IMR-90 (cell line): ENCODE results near the gene BCL2L15. TPM values are rescaled to one million over a fixed set of nuclear protein-coding genes. Genes with fewer than 3 reads are reported as not detected.

ENCODE experiments used
- ATAC-seq: fragments of 200-7000 bp; cut with Tn5 transposase; 2 replicates; pipeline ENCODE4 v1.9.1; 2020; ENCODE audit warnings: low read depth, mild to moderate bottlenecking, moderate library complexity
- BruUV-seq: library from RNA; stranded (reverse); fragments of 400-500 nt; replicated peaks from 2 replicates; lab custom pipeline; 2021; lab: Mats Ljungman, UMichigan
- CTCF ChIA-PET: fragments of 300-600 bp; formaldehyde crosslinking; extraction: SDS; loops from one replicate; lab custom pipeline; 2021; ENCODE audit warnings: antibody characterized with exemption; lab: Yijun Ruan, JAX
- POLR2A ChIA-PET: fragments of 300-600 bp; sonication (Branson Sonifier 250); formaldehyde crosslinking; loops from one replicate; lab custom pipeline; 2022; ENCODE audit warnings: antibody characterized with exemption; ENCODE audit not compliant: unreplicated experiment; lab: Charles Lee
- DNase-seq: peaks from one replicate; pipeline ENCODE4 v3.0.0; 2013
- H2AFZ ChIP-seq: replicated peaks from 2 replicates; pipeline ENCODE3; 2013; ENCODE audit warnings: low read length, mild to moderate bottlenecking; ENCODE audit not compliant: poor library complexity
- H2AK5ac ChIP-seq: 2 replicates; pipeline ENCODE4 v1.6.1; 2013; ENCODE audit warnings: low read depth, low read length, inconsistent platforms
- H2AK9ac ChIP-seq: replicated peaks from 2 replicates; pipeline ENCODE3; 2013; ENCODE audit warnings: mild to moderate bottlenecking, low read depth, low read length, moderate library complexity; ENCODE audit not compliant: poor library complexity
- H2BK120ac ChIP-seq: 2 replicates; pipeline ENCODE4 v1.6.1; 2013; ENCODE audit warnings: low read depth, low read length, inconsistent platforms
- H2BK15ac ChIP-seq: 3 replicates; pipeline ENCODE4 v1.6.1; 2013; ENCODE audit warnings: low read depth, low read length, inconsistent platforms
- H2BK20ac ChIP-seq: 2 replicates; pipeline ENCODE4 v1.6.1; 2013; ENCODE audit warnings: low read depth, mild to moderate bottlenecking, inconsistent platforms, low read length, moderate library complexity
- H2BK5ac ChIP-seq: 2 replicates; pipeline ENCODE4 v1.6.1; 2013; ENCODE audit warnings: mild to moderate bottlenecking, low read depth, low read length, inconsistent platforms; ENCODE audit not compliant: poor library complexity, severe bottlenecking
- H3K14ac ChIP-seq: replicated peaks from 2 replicates; pipeline ENCODE4 v1.6.1; 2013; ENCODE audit warnings: low read depth, low read length, inconsistent platforms
- H3K18ac ChIP-seq: 2 replicates; pipeline ENCODE4 v1.6.1; 2013; ENCODE audit warnings: low read depth, low read length, control low read depth
- H3K23ac ChIP-seq: 2 replicates; pipeline ENCODE4 v1.6.1; 2013; ENCODE audit warnings: low read depth, low read length, inconsistent platforms
- H3K27ac ChIP-seq: 2 replicates; pipeline ENCODE4 v1.5.1; 2013; ENCODE audit warnings: mild to moderate bottlenecking, control low read depth, low read length; ENCODE audit not compliant: insufficient read depth
- H3K27me3 ChIP-seq: 2 replicates; pipeline ENCODE4 v1.6.1; 2013; ENCODE audit warnings: low read length; ENCODE audit not compliant: control insufficient read depth, insufficient read depth
- H3K36me3 ChIP-seq: 2 replicates; pipeline ENCODE4 v1.6.1; 2013; ENCODE audit warnings: low read length, mixed read lengths; ENCODE audit not compliant: control insufficient read depth, insufficient read depth
- H3K4ac ChIP-seq: 2 replicates; pipeline ENCODE4 v1.6.1; 2013; ENCODE audit warnings: low read depth, low read length, inconsistent platforms
- H3K4me1 ChIP-seq: 2 replicates; pipeline ENCODE4 v1.6.1; 2013; ENCODE audit warnings: low read length, mixed read lengths; ENCODE audit not compliant: control insufficient read depth, insufficient read depth
- H3K4me2 ChIP-seq: 2 replicates; pipeline ENCODE4 v1.6.1; 2013; ENCODE audit warnings: low read depth, mild to moderate bottlenecking, control low read depth, low read length, moderate library complexity
- H3K4me3 ChIP-seq: 2 replicates; pipeline ENCODE4 v1.5.1; 2013; ENCODE audit warnings: low read depth, mild to moderate bottlenecking, control low read depth, low read length, moderate library complexity; ENCODE audit not compliant: insufficient read depth
- H3K56ac ChIP-seq: 2 replicates; pipeline ENCODE4 v1.6.1; 2013; ENCODE audit warnings: low read length, inconsistent platforms; ENCODE audit not compliant: insufficient read depth; ENCODE audit errors: extremely low read depth
- H3K79me1 ChIP-seq, 2 experiments: 2 replicates each; pipeline ENCODE4 v1.6.1; 2013; ENCODE audit warnings: low read length in 2 of 2, inconsistent platforms in 1 of 2, low read depth in 1 of 2
- H3K9ac ChIP-seq: 2 replicates; pipeline ENCODE4 v1.6.1; 2013; ENCODE audit warnings: low read depth, low read length, control low read depth
- H3K9me1 ChIP-seq: 2 replicates; pipeline ENCODE4 v1.6.1; 2013; ENCODE audit warnings: low read length, inconsistent platforms; ENCODE audit not compliant: insufficient read depth
- H3K9me3 ChIP-seq: 2 replicates; pipeline ENCODE4 v1.6.1; 2013; ENCODE audit warnings: low read length; ENCODE audit not compliant: control insufficient read depth, insufficient read depth
- H4K20me1 ChIP-seq: 2 replicates; pipeline ENCODE4 v1.6.1; 2013; ENCODE audit warnings: low read length, inconsistent platforms; ENCODE audit not compliant: insufficient read depth
- H4K5ac ChIP-seq: 2 replicates; pipeline ENCODE4 v1.6.1; 2013; ENCODE audit warnings: mild to moderate bottlenecking, low read depth, low read length, control low read depth
- H4K8ac ChIP-seq, 2 experiments: 2 replicates each; pipeline ENCODE4 v1.6.1; 2013; ENCODE audit warnings: low read depth in 2 of 2, low read length in 2 of 2, control low read depth in 1 of 2, inconsistent platforms in 1 of 2
- H4K91ac ChIP-seq: 2 replicates; pipeline ENCODE4 v1.6.1; 2013; ENCODE audit warnings: low read depth, low read length, inconsistent platforms; ENCODE audit not compliant: insufficient read depth
- CHD1 ChIP-seq: IDR thresholded peaks from 2 replicates; pipeline ENCODE4 v1.6.1; 2012; ENCODE audit warnings: low read depth, low read length, improper control_type of control experiment
- ELK1 ChIP-seq: fragments of 150-350 bp; IDR thresholded peaks from 2 replicates; pipeline ENCODE4 v1.6.1; 2016; ENCODE audit warnings: low read depth, mild to moderate bottlenecking, low read length, moderate library complexity, borderline replicate concordance
- FOS ChIP-seq: fragments of 150-350 bp; IDR thresholded peaks from 2 replicates; pipeline ENCODE4 v1.6.1; 2016; ENCODE audit warnings: low read depth, low read length
- MAZ ChIP-seq: IDR thresholded peaks from 2 replicates; pipeline ENCODE4 v1.6.1; 2012; ENCODE audit warnings: low read depth, mild to moderate bottlenecking, low read length, improper control_type of control experiment, moderate library complexity, borderline replicate concordance
- MXI1 ChIP-seq: IDR thresholded peaks from 2 replicates; pipeline ENCODE4 v1.6.1; 2012; ENCODE audit warnings: low read depth, mild to moderate bottlenecking, low read length, moderate library complexity, borderline replicate concordance
- NFE2L2 ChIP-seq: fragments of 150-350 bp; IDR thresholded peaks from 2 replicates; pipeline ENCODE4 v1.6.1; 2016; ENCODE audit warnings: low read depth, mild to moderate bottlenecking, low read length
- POLR2A ChIP-seq: IDR thresholded peaks from 2 replicates; pipeline ENCODE4 v1.6.1; 2012; ENCODE audit warnings: mild to moderate bottlenecking, low read depth, low read length
- RAD21 ChIP-seq: IDR thresholded peaks from 2 replicates; pipeline ENCODE4 v1.6.1; 2012; ENCODE audit warnings: low read length, improper control_type of control experiment
- RCOR1 ChIP-seq: IDR thresholded peaks from 2 replicates; pipeline ENCODE4 v1.6.1; 2012; ENCODE audit warnings: mild to moderate bottlenecking, low read length, improper control_type of control experiment; ENCODE audit not compliant: insufficient replicate concordance
- SMC3 ChIP-seq: fragments of 150-350 bp; IDR thresholded peaks from 2 replicates; pipeline ENCODE4 v1.6.1; 2016; ENCODE audit warnings: low read depth, mild to moderate bottlenecking, antibody characterized with exemption, low read length, moderate library complexity
- WGBS, 2 experiments: methylation state at CpG; one replicate each; pipeline versions ENCODE4 v1.1.5 to v1.1.7; 2013; ENCODE audit warnings: missing lambda C conversion rate in 2 of 2; ENCODE audit not compliant: insufficient read length in 1 of 2; ENCODE audit errors: extremely low coverage in 2 of 2; 5-methylcytosine and 5-hydroxymethylcytosine counted together
- dilution Hi-C: fragments of 300-500 bp; cut with HindIII; formaldehyde crosslinking; loops from one replicate; pipeline ENCODE4 v1.14.3; 2018; ENCODE audit warnings: low sequenced_read_pairs; ENCODE audit not compliant: unreplicated experiment
- in situ Hi-C: fragments of 300-500 bp; cut with MboI; formaldehyde crosslinking; loops from 3 replicates; pipeline ENCODE4 v1.14.3; 2019; ENCODE audit warnings: low sequenced_read_pairs, inconsistent platforms, mixed read lengths
- intact Hi-C: fragments of 100-400 bp; cut with micrococcal nuclease; formaldehyde crosslinking; loops from 2 replicates; pipeline ENCODE4 v1.10.0; 2022
- polyA plus RNA-seq, 3 experiments: library from polyadenylated mRNA; depleted of rRNA; stranded (reverse); fragments of >200 nt; gene quantifications; 2 replicates each; pipeline ENCODE4 v1.2.3, GENCODE V29; 2012; ENCODE audit warnings: low replicate concordance in 1 of 3
- total RNA-seq: library from RNA; depleted of rRNA; stranded (reverse); fragments of >200 nt; gene quantifications from 2 replicates; pipeline ENCODE4 v1.2.3, GENCODE V29; 2012
- TF ChIP-seq, protein P1 (sequence below): fragments of 150-350 bp; IDR thresholded peaks from 2 replicates; pipeline ENCODE4 v1.6.1; 2017; ENCODE audit warnings: mild to moderate bottlenecking, antibody characterized with exemption, low read length, low read depth
- TF ChIP-seq, protein P2 (sequence below): conservative IDR thresholded peaks from 2 replicates; pipeline ENCODE4 v1.5.1; 2012; ENCODE audit warnings: mild to moderate bottlenecking, low read depth, low read length, improper control_type of control experiment

BCL2L15 gene
- total and polyA plus RNA-seq, 2 of the 4 experiments (the other 2 are of a cell fraction): under 0.01 to 0.15 TPM

DNA sequence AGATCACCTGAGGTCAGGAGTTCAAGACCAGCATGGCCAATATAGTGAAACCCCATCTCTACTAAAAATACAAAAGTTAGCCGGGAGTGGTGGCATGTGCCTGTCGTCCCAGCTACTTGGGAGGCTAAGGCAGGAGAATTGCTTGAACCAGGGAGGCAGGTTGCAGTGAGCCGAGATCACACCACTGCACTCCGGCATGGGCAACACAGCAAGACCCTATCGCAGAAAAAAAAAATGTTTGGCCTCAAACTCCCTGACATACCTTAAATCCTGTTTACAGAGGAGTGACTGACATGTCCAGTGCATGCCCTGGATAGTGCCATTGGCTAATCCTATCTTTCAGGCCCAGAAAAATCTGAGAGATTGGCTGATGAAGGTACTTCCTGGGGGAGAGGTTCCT is 29.6 kb upstream of the BCL2L15 start:
- Histone ChIP-seq H3K56ac (no peak overlapping the region), H3K9ac (no peak overlapping the region), H3K27me3 (no peaks in the 10 kb centered on the region), H4K91ac (no peak overlapping the region), H3K4me2 (no peak overlapping the region), H2AK5ac (no peak overlapping the region), H3K23ac (no peak overlapping the region), H2AK9ac (no peak overlapping the region), H2AFZ (no peak overlapping the region), H2BK120ac (no peak overlapping the region), H4K5ac (no peak overlapping the region), H4K8ac (no peak overlapping the region), H4K20me1 (no peaks in the 10 kb centered on the region), H3K9me1 (peaks cover 3% of the 10 kb centered on the region), H3K18ac (no peak overlapping the region), H3K79me1 (peaks cover 3 to 15% of the 10 kb centered on the region in 2 experiments; a peak in 2 of 4 replicates), H3K27ac (no peak overlapping the region), H3K4me1 (peaks cover 7% of the 10 kb centered on the region), H2BK5ac (no peak overlapping the region), H3K36me3 (no peaks in the 10 kb centered on the region), H3K14ac (no peak overlapping the region), H3K9me3 (no peaks in the 10 kb centered on the region), H2BK20ac (no peak overlapping the region), H3K4me3 (no peak overlapping the region), H2BK15ac (no peak overlapping the region), H3K4ac (no peak overlapping the region)
- TF ChIP-seq SMC3 (no peak), NFE2L2 (no peak), RAD21 (no peak), ELK1 (no peak), CHD1 (no peak), RCOR1 (no peak), POLR2A (no peak), MXI1 (no peak), FOS (no peak), MAZ (no peak)
- TF ChIP-seq, protein P1, sequence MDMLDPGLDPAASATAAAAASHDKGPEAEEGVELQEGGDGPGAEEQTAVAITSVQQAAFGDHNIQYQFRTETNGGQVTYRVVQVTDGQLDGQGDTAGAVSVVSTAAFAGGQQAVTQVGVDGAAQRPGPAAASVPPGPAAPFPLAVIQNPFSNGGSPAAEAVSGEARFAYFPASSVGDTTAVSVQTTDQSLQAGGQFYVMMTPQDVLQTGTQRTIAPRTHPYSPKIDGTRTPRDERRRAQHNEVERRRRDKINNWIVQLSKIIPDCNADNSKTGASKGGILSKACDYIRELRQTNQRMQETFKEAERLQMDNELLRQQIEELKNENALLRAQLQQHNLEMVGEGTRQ: no peak
- TF ChIP-seq, protein P2, sequence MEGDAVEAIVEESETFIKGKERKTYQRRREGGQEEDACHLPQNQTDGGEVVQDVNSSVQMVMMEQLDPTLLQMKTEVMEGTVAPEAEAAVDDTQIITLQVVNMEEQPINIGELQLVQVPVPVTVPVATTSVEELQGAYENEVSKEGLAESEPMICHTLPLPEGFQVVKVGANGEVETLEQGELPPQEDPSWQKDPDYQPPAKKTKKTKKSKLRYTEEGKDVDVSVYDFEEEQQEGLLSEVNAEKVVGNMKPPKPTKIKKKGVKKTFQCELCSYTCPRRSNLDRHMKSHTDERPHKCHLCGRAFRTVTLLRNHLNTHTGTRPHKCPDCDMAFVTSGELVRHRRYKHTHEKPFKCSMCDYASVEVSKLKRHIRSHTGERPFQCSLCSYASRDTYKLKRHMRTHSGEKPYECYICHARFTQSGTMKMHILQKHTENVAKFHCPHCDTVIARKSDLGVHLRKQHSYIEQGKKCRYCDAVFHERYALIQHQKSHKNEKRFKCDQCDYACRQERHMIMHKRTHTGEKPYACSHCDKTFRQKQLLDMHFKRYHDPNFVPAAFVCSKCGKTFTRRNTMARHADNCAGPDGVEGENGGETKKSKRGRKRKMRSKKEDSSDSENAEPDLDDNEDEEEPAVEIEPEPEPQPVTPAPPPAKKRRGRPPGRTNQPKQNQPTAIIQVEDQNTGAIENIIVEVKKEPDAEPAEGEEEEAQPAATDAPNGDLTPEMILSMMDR: no peak
- BruUV-seq: no TSS peak
- intact Hi-C loops (no loop called here), in situ Hi-C loops (loop anchor here (25.0 kb wide), 1 partner anchor 780 kb away; no protein-coding TSS in a partner anchor), dilution Hi-C loops (no loop called here)
- DNase-seq (no peak), ATAC-seq (no peak)
- POLR2A ChIA-PET: no interaction called here
- no CpG with 5 or more reads among the region's 5 CpGs for WGBS, 2 experiments
- CTCF ChIA-PET: no interaction called here
